HS-5 (cell line): ENCODE measurements around the gene SCN3B.
"Not testable (repeated sequence)": the region's sequence is repeated elsewhere in the genome, so short reads cannot be mapped to it uniquely, and the experiment has no call there.

Experiments
- DNase-seq: peaks from one replicate; pipeline ENCODE4 v3.0.0-alpha.2; 2012; ENCODE audit warnings: low read depth

Gene SCN3B, protein sequence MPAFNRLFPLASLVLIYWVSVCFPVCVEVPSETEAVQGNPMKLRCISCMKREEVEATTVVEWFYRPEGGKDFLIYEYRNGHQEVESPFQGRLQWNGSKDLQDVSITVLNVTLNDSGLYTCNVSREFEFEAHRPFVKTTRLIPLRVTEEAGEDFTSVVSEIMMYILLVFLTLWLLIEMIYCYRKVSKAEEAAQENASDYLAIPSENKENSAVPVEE

DNA sequence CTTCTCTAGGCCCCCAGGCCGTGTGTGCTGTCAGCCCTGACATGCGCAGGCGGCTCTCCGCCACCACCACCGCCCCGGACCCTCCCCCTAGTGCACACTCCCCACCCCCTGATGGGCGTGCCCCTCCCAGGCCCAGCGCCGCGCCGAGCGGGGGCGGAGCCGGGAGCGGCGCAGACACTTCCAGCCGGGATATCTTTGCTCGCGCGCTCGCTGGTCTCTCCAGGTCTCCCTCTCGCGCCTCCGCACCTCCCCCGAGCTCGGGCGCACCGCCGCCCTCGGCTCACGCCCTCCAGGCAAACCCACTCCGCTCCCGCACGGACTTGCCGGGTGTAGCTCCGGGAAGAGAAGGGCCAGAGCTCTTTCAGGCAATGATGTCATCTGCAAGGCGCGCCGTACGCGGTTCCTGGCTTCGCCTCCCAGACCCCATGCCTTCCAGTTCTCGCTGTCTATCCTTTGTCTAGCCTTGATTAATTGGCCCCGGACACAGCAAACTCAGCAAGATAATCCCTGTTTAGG lies at the start of gene SCN3B:
TSS of gene SCN3B (minus strand) at position 59 of the 516 bp plus-strand sequence. CDS start 823 bp downstream, outside the sequence.
- DNase-seq = peak; percentile 13

GRCh38 chr11:123702696-123703095 lies 48.3 kb upstream of the SCN3B start:
- no peak for DNase-seq

- no peak for DNase-seq
Observed at GRCh38 chr11:123702139-123702538, 47.7 kb upstream of the SCN3B start.

- no peak for DNase-seq
Observed at GRCh38 chr11:123700772-123701171, 46.3 kb upstream of the SCN3B start.

DNA sequence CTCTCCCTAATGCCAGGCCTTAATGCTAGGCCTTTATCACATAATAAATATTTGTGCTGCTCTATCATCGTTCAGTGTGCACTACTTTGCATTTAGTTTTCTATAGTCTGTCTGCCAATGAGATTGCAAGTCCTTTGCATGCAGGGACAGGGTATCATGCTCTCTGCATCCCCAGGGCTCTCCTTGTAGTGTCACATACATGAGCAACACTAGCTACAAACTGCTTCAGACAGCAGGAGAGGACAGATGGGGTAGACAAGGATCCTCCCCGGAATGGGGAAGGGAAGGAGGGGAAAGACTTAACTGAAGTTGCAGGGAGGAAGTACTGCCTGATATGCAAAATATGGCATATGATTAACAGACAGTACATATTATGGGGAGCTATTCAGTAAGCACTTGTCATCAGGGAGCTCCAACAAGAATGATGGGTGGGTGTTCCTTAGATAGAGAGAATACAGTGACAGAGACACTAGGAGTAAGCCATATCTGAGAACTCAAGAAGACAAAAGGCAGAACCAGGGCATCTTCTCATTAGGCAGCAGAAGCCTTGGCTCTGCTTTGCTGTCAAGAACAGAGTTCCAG lies 44.2 kb upstream of the SCN3B start:
- DNase-seq = no peak

DNA sequence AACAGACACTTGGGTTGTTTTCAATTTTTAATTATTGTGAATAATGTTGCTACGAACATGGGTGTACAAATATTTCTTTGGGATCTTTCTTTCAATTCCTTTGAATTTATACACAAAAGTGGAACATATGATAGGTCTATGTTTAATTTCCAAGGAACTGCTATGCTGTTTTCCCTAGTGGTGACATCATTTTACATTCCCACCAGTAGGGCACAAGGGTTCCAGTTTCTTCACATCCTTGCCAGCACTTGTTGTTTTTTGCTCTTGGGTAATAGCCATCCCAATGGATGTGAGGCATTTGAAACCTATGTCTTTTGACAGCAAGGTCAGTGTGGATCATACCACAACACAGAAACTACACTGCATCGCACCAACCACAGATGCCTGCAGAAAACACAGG lies 41.8 kb upstream of the SCN3B start:
- DNase-seq = no peak

DNA sequence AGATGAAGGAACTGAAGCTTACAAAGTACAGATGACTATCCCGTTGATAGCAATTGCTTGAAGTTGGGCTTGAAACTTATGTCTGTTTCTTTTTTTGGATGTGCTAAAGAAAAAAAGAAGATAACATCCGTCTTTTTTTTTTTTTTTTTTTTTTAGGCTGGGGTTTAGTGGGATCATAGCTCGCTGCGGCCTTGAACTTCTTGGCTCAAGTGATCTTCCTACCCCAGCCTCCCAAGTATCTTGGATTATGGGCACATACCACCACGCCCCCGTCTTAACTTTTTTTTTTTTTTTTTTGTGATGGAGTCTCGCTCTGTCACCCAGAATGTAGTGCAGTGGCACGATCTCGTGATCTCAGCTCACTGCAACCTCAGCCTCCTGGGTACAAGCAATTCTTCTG lies 40.8 kb upstream of the SCN3B start:
- DNase-seq = no peak

- no peak for DNase-seq
Observed at GRCh38 chr11:123694551-123694950, 40.1 kb upstream of the SCN3B start.

GRCh38 chr11:123692961-123693360 lies 38.5 kb upstream of the SCN3B start:
- no peak for DNase-seq

DNA sequence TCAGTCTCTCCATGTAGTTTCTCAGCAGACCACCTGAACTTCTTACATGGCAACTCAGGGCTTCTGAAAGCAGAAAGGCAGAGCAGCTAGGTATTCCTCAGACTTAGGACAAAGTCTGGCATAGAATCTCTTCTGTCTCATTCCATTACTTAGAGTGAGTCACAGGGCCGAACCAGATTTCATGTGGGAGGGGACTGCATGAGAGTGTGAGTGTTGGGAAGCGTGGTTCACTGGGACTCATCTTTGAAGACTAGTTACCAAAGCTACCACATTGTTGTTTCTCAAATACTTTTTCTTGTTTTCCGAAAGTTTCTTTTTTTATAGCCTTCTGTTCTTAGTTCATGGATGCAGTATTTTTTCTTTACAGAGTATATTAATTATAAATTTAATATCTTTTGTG lies 36.1 kb upstream of the SCN3B start:
- DNase-seq = peak; percentile 46

- DNase-seq = no peak
Observed at GRCh38 chr11:123684601-123685000, 30.2 kb upstream of the SCN3B start.

DNA sequence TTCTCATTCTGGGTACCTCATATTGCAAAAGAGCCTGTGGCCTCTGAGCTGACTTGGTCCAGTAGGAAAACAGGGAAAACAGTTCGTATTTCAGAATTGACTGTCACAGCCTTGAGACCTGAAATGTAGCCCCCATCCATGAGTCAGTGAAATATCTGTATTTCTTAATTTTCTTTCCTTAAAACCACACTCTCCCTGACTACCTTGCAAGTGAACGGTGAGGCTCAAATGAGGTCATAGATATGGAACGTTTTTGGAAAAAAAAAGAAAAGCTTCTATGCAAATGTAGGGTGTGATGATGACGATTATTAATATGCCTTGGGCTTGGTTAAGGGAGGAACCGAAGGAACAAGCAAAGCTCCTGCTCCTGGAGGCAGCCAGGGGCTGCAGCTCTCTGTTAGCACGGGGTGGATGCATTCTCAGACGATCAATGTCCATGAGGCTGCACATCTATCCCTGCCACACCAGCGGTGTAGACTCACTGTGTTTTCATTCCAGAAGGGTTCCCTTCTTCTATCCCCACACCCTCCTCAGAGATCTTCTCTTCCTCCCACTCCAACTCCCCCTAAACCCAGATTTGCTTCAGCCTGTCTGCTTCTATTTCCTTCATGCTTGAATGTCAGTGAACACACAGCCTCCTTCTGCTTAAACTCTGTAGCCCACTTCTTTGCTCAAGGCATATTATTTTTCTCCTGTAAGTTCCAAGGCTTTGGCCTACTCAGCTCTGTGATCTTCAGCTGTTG lies 29.2 kb upstream of the SCN3B start:
- DNase-seq = no peak

DNA sequence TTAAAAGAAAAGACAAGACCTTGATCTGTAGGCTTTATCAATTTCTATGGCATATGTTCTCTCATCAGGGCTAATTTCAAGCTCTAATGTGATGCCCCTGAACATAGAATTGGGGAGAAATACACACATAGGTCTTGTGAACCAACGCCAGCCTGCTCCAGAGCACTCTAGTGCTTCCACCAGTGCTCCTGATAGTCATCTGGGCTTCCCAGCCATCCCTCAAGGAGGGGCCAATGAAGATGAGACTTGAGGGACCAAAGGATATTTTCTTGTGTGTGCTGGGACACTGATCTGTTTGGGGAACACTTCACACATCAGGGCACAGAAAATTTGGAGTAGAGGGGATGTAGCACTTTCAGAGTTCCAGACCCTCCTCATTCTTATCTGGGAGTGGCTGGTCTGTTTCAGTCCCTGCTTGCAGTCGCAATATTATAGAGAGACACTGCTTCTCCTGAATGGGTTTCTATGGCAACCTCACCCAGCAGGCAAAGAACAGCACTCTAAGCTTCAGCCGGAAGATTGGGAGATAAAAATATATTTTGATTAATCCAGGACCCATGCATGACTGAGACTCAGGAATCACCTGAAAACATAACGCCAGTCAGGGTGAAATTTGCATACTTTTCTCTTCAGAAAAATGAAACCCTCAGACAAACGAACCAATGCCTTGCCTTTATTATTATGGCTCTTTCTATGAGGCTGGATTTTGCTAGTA lies 28.4 kb upstream of the SCN3B start:
- no peak for DNase-seq

GRCh38 chr11:123681030-123681429 lies 26.6 kb upstream of the SCN3B start:
- no peak for DNase-seq

DNA sequence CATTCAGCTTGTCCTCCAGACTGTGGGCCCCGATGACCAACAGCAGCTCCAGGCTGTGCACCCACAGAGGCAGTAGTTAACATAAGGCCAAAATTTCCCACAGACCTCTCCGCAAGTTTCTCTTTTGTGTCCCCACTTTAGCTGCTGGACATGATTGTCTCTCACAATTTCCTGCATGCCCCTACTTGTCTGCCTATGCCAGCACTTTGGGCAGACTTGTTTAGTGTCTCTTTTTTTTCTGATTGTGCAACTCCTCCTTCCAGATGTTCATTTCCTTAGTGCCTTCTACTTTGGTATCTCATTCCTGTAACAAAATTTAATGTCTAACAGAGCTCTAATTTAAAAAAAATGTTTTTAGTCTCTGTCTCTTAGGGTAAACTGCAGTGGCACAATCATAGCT lies 23.8 kb upstream of the SCN3B start:
- no peak for DNase-seq

GRCh38 chr11:123677510-123677909 lies 23.1 kb upstream of the SCN3B start:
- DNase-seq = no peak

GRCh38 chr11:123674297-123674696 lies 19.9 kb upstream of the SCN3B start:
- no peak for DNase-seq

DNA sequence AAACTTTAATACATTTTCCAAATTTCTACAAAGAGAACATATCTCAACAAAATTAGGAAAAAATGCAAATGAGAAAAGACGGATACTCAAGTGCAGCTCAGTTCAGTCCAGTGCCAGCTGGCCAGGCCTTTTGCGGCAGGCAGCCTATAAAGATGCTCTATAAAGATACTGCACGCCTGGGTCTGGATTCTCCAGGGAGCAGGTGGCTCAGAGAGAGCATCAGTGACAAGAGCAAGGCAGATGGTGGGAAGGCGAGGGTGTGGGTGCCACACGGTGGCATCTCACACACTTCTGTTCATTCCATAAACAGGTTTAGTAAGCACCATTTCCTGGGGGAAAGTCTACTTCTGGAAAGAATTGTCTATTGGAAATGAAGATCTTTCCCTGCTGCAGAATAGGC lies 18.1 kb upstream of the SCN3B start:
- DNase-seq = no peak

DNA sequence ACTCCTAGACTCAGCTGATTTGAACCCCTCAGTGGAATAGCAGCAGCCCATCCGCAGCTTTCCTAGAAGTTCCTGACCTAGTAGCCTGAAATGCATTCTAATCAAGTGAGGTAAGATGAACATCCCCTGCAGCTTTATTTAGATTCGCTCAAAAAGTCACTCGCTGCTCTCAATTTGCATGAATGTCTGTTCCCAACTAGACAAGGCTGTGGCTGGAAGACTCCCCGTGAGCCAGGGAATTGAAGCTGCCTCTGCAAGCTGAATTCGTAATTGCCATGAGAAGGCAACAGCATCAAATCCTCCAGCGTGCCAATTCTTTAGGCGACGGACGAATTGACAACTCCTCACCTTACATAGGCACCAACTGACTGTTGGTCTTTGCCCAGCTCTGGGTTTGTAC lies 17.1 kb upstream of the SCN3B start:
- no peak for DNase-seq

DNA sequence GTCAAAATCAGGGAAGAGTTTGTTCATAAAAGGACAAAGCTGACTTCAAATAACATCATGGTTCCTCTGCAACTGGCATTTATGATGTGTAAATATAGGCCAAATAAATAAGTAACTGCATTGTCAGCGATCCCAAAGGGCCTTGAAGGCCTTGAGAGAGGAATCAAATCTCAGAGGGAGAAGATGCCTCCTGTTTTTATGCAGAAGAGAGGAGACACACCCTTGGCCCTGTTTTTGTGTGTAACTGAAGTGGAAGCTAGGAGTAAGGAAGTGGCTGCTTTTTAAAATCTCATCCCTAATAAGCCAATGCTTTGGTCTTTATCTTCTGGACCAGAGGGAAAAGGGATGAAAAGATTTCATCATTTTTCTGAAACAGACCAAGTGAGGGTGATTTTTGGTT lies 15.7 kb upstream of the SCN3B start:
- DNase-seq = no peak

DNA sequence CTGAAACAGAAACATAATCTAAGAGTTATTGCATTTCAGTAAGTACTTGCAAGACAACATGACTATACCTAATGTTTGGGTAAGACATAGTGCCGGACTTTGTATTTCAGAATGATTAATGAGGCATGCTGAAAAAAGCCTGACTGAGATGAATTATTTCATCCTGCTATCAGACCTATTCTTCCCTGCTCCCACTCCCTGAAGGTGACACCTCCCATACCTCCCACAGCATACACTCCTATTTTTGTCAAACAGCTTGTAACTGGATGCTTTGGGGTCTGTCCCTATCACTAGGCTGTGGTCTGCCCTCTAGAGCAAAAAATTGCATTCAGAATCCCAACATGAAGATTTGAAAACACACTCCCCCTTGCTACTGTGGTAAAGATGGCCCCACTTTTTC lies 10.9 kb upstream of the SCN3B start:
- no peak for DNase-seq

- DNase-seq = not testable (repeated sequence)
Observed at GRCh38 chr11:123659965-123660364, 5.5 kb upstream of the SCN3B start.

GRCh38 chr11:123659311-123659710 lies 4.9 kb upstream of the SCN3B start:
- no peak for DNase-seq
